ENCODE results near the gene CA5A. TPM values are rescaled to one million over a fixed set of nuclear protein-coding genes. Genes with fewer than 3 reads are reported as not detected.

CA5A gene
- total and polyA plus RNA-seq, 9 of the 15 experiments (the other 6 are each of a cell fraction or from before 2014, with no cell fraction given): not detected

DNA sequence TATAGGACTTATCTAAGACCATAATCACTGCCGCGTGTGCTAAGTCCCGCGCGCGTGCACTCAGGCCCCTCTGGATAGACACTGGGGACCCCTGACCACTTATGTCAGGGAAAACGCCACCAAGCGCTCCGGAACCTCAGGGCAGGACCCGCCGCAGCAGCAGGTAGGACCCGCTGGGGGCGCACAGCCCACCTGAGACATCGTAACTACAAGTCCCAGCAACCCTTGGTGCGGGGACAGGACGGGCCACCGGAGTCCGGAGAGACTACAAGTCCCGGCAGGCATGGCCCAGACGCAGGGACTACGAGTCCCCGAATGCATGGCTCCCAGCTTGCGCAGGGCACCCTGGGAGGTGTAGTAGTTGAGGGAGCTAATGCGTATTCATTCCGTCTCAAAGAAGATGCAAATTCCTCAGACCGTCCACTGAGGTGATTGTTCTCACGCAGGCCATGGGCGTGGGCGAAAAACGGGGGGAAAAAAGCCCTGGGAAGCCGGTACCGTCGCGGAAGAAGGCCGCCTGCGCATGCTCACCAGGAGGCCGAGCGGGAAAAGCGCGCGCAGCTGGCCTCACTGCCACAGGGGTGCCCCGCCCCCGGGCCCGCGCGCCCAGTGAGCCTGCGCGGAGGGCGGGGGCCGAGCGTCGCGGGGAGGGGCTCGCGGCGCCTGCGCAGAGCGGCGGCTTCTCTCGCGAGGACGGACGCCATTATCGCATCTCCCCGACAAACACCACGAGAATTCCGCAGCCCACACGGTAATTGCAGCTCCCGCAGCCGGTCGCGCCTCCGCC lies 14.6 kb upstream of the CA5A start, which contains the start of gene BANP (continued):
- TF ChIP-seq, protein P1, sequence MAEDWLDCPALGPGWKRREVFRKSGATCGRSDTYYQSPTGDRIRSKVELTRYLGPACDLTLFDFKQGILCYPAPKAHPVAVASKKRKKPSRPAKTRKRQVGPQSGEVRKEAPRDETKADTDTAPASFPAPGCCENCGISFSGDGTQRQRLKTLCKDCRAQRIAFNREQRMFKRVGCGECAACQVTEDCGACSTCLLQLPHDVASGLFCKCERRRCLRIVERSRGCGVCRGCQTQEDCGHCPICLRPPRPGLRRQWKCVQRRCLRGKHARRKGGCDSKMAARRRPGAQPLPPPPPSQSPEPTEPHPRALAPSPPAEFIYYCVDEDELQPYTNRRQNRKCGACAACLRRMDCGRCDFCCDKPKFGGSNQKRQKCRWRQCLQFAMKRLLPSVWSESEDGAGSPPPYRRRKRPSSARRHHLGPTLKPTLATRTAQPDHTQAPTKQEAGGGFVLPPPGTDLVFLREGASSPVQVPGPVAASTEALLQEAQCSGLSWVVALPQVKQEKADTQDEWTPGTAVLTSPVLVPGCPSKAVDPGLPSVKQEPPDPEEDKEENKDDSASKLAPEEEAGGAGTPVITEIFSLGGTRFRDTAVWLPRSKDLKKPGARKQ (CRISPR knock-in tag; IDR thresholded peaks at IDR 0.05): no peak
- TF ChIP-seq RBM25 (IDR thresholded peaks at IDR 0.05; ENCODE audit: low read depth, low read length, severe bottlenecking) (peak; percentile 99), ETV1 (tag; conservative IDR thresholded peaks at IDR 0.05; ENCODE audit: low read depth) (peak; percentile 54), TAF9B (IDR thresholded peaks at IDR 0.05; ENCODE audit: partially characterized antibody) (peak; percentile 34)
- TF ChIP-seq, protein P2, sequence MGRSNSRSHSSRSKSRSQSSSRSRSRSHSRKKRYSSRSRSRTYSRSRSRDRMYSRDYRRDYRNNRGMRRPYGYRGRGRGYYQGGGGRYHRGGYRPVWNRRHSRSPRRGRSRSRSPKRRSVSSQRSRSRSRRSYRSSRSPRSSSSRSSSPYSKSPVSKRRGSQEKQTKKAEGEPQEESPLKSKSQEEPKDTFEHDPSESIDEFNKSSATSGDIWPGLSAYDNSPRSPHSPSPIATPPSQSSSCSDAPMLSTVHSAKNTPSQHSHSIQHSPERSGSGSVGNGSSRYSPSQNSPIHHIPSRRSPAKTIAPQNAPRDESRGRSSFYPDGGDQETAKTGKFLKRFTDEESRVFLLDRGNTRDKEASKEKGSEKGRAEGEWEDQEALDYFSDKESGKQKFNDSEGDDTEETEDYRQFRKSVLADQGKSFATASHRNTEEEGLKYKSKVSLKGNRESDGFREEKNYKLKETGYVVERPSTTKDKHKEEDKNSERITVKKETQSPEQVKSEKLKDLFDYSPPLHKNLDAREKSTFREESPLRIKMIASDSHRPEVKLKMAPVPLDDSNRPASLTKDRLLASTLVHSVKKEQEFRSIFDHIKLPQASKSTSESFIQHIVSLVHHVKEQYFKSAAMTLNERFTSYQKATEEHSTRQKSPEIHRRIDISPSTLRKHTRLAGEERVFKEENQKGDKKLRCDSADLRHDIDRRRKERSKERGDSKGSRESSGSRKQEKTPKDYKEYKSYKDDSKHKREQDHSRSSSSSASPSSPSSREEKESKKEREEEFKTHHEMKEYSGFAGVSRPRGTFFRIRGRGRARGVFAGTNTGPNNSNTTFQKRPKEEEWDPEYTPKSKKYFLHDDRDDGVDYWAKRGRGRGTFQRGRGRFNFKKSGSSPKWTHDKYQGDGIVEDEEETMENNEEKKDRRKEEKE (IDR thresholded peaks at IDR 0.05; ENCODE audit: borderline replicate concordance in 1 of 2, control insufficient read depth in 1 of 2, low read depth in 2 of 2, low read length in 1 of 2): peak in 1 of 2 experiments; percentile 96; a peak in 2 of 4 replicates
- TF ChIP-seq, protein P3, sequence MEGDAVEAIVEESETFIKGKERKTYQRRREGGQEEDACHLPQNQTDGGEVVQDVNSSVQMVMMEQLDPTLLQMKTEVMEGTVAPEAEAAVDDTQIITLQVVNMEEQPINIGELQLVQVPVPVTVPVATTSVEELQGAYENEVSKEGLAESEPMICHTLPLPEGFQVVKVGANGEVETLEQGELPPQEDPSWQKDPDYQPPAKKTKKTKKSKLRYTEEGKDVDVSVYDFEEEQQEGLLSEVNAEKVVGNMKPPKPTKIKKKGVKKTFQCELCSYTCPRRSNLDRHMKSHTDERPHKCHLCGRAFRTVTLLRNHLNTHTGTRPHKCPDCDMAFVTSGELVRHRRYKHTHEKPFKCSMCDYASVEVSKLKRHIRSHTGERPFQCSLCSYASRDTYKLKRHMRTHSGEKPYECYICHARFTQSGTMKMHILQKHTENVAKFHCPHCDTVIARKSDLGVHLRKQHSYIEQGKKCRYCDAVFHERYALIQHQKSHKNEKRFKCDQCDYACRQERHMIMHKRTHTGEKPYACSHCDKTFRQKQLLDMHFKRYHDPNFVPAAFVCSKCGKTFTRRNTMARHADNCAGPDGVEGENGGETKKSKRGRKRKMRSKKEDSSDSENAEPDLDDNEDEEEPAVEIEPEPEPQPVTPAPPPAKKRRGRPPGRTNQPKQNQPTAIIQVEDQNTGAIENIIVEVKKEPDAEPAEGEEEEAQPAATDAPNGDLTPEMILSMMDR (IDR thresholded peaks at IDR 0.05 in 2 of 3, conservative IDR thresholded peaks at IDR 0.05 in 1 of 3; ENCODE audit: insufficient read depth in 2 of 3, low read depth in 1 of 3, low read length in 3 of 3): peak; percentile 55 to 64 (median 59); a peak in 5 of 6 replicates

All from K562 (cell line).